H1 (cell line): ENCODE data around the gene POLR3GL. TPM values are rescaled to one million over a fixed set of nuclear protein-coding genes. Genes with fewer than 3 reads are reported as not detected.

Source experiments
- CTCF ChIA-PET: fragments of 300-600 bp; sonication (Branson Sonifier 250); formaldehyde crosslinking; loops from one replicate; lab custom pipeline; 2021; ENCODE audit not compliant: partially characterized antibody; lab: Charles Lee
- POLR2A ChIA-PET: fragments of 300-600 bp; sonication (Branson Sonifier 250); formaldehyde crosslinking; loops from one replicate; lab custom pipeline; 2021; ENCODE audit warnings: inconsistent platforms; ENCODE audit not compliant: partially characterized antibody; lab: Charles Lee
- DNase-seq, 2 experiments: peaks; one replicate each; pipeline versions ENCODE4 v3.0.0 to v3.0.0-alpha.2; 2010 to 2022; ENCODE audit warnings: low spot score in 2 of 2, low read depth in 1 of 2, mixed read lengths in 1 of 2
- FAIRE-seq: peaks from 2 replicates; lab custom pipeline; 2011; peaks lifted over from hg19 to GRCh38; lab: Jason Lieb, UNC
- H2AFZ ChIP-seq: 2 replicates; pipeline ENCODE4 v1.8.1; 2012; ENCODE audit warnings: low read length, inconsistent platforms
- H2AK5ac ChIP-seq: 2 replicates; pipeline ENCODE4 v1.6.1; 2013; ENCODE audit warnings: low read depth, low read length
- H2BK120ac ChIP-seq: replicated peaks from 2 replicates; pipeline ENCODE3; 2013; ENCODE audit warnings: low read depth, low read length, inconsistent platforms
- H2BK12ac ChIP-seq: 2 replicates; pipeline ENCODE4 v1.6.1; 2013; ENCODE audit warnings: low read depth, low read length
- H2BK15ac ChIP-seq: 2 replicates; pipeline ENCODE4 v1.6.1; 2013; ENCODE audit warnings: low read length
- H2BK20ac ChIP-seq: 2 replicates; pipeline ENCODE4 v1.6.1; 2013; ENCODE audit warnings: low read length
- H2BK5ac ChIP-seq: 2 replicates; pipeline ENCODE4 v1.6.1; 2013; ENCODE audit warnings: low read depth, low read length
- H3K14ac ChIP-seq: 2 replicates; pipeline ENCODE4 v1.6.1; 2013; ENCODE audit warnings: inconsistent platforms; ENCODE audit not compliant: insufficient read length
- H3K18ac ChIP-seq: 2 replicates; pipeline ENCODE4 v1.6.1; 2013; ENCODE audit warnings: low read length; ENCODE audit errors: extremely low read depth
- H3K23ac ChIP-seq: 2 replicates; pipeline ENCODE4 v1.6.1; 2013; ENCODE audit warnings: inconsistent platforms; ENCODE audit not compliant: insufficient read length
- H3K23me2 ChIP-seq: 2 replicates; pipeline ENCODE4 v1.6.1; 2013; ENCODE audit warnings: low read depth, low read length
- H3K27ac ChIP-seq: 2 replicates; pipeline ENCODE4 v1.6.1; 2011; ENCODE audit warnings: low read depth, low read length, inconsistent platforms
- H3K27me3 ChIP-seq, 4 experiments: replicated peaks in 1 of 4; 1 replicate in 1 of 4; 2 replicates in 3 of 4; pipeline versions ENCODE4 v1.6.1 to v1.8.1; 2011 to 2013; ENCODE audit warnings: low read length in 3 of 4, mild to moderate bottlenecking in 3 of 4, inconsistent platforms in 2 of 4, mixed read lengths in 2 of 4, moderate library complexity in 1 of 4; ENCODE audit not compliant: control insufficient read depth in 3 of 4, insufficient read depth in 3 of 4; ENCODE audit errors: extremely low read depth in 1 of 4
- H3K36me3 ChIP-seq, 4 experiments: 2 replicates each; pipeline versions ENCODE4 v1.6.1 to v1.8.1; 2011 to 2013; ENCODE audit warnings: mild to moderate bottlenecking in 4 of 4, low read length in 3 of 4, moderate library complexity in 2 of 4, control low read depth in 1 of 4, inconsistent platforms in 1 of 4; ENCODE audit not compliant: insufficient read depth in 4 of 4, control insufficient read depth in 2 of 4
- H3K4ac ChIP-seq: replicated peaks from 2 replicates; pipeline ENCODE3; 2013; ENCODE audit warnings: low read length, low read depth, mixed read lengths, inconsistent platforms; ENCODE audit not compliant: insufficient read length
- H3K4me1 ChIP-seq, 4 experiments: replicated peaks in 1 of 4; 1 replicate in 1 of 4; 2 replicates in 3 of 4; pipeline versions ENCODE4 v1.6.1 to v1.8.1; 2011 to 2013; ENCODE audit warnings: low read length in 3 of 4, inconsistent platforms in 2 of 4, mixed read lengths in 1 of 4; ENCODE audit not compliant: insufficient read depth in 4 of 4, control insufficient read depth in 3 of 4
- H3K4me2 ChIP-seq, 2 experiments: 2 replicates each; pipeline versions ENCODE4 v1.6.1 to v1.8.1; 2011 to 2013; ENCODE audit warnings: low read depth in 2 of 2, low read length in 2 of 2, control low read depth in 1 of 2, inconsistent platforms in 1 of 2, mild to moderate bottlenecking in 1 of 2; ENCODE audit not compliant: insufficient read depth in 1 of 2
- H3K4me3 ChIP-seq, 4 experiments: fragments of 200-600, 300-600 bp in 1 of 4; sonication (generic), shearing (Covaris generic), sonication (Bioruptor Twin) in 1 of 4; 2 replicates each; pipeline versions ENCODE4 v1.5.1 to v1.8.1; 2011 to 2016; ENCODE audit warnings: low read length in 4 of 4, low read depth in 3 of 4, control low read depth in 2 of 4, inconsistent platforms in 2 of 4, mild to moderate bottlenecking in 2 of 4, mixed read lengths in 1 of 4, moderate library complexity in 1 of 4; ENCODE audit not compliant: insufficient read depth in 2 of 4; ENCODE audit errors: extremely low read depth in 1 of 4
- H3K56ac ChIP-seq: replicated peaks from 2 replicates; pipeline ENCODE3; 2013; ENCODE audit warnings: low read depth, mild to moderate bottlenecking, mixed read lengths, low read length, inconsistent platforms; ENCODE audit not compliant: insufficient read length
- H3K79me1 ChIP-seq: 2 replicates; pipeline ENCODE4 v1.6.1; 2013; ENCODE audit warnings: low read depth, low read length, control low read depth
- H3K79me2 ChIP-seq, 2 experiments: 2 replicates each; pipeline versions ENCODE4 v1.6.1 to v1.8.1; 2012 to 2013; ENCODE audit warnings: low read length in 2 of 2, mild to moderate bottlenecking in 2 of 2, inconsistent platforms in 1 of 2; ENCODE audit not compliant: insufficient read depth in 2 of 2, control insufficient read depth in 1 of 2
- H3K9ac ChIP-seq, 4 experiments: replicated peaks in 1 of 4; 1 replicate in 1 of 4; 2 replicates in 3 of 4; pipeline versions ENCODE4 v1.6.1 to v1.8.1; 2011 to 2013; ENCODE audit warnings: low read depth in 3 of 4, low read length in 3 of 4, control low read depth in 2 of 4, mild to moderate bottlenecking in 2 of 4, moderate library complexity in 2 of 4, inconsistent platforms in 1 of 4; ENCODE audit errors: extremely low read depth in 1 of 4
- H3K9me3 ChIP-seq, 2 experiments: 2 replicates each; pipeline versions ENCODE4 v1.6.1 to v1.8.1; 2012 to 2013; ENCODE audit warnings: mild to moderate bottlenecking in 2 of 2, moderate library complexity in 2 of 2, control low read depth in 1 of 2, inconsistent platforms in 1 of 2, low read depth in 1 of 2, low read length in 1 of 2, mixed read lengths in 1 of 2; ENCODE audit not compliant: insufficient read depth in 2 of 2
- H4K20me1 ChIP-seq, 2 experiments: replicated peaks in 1 of 2; 2 replicates each; pipeline versions ENCODE3 to v1.8.1; 2011 to 2013; ENCODE audit warnings: inconsistent platforms in 2 of 2, low read length in 2 of 2, mild to moderate bottlenecking in 1 of 2; ENCODE audit not compliant: insufficient read depth in 2 of 2, control insufficient read depth in 1 of 2
- H4K5ac ChIP-seq: 2 replicates; pipeline ENCODE4 v1.6.1; 2013; ENCODE audit warnings: low read length, low read depth, mixed read lengths, inconsistent platforms; ENCODE audit not compliant: insufficient read length
- H4K8ac ChIP-seq: 2 replicates; pipeline ENCODE4 v1.8.0; 2013; ENCODE audit warnings: mild to moderate bottlenecking, moderate library complexity, low read length, inconsistent platforms; ENCODE audit not compliant: insufficient read depth; ENCODE audit errors: extremely low read depth
- H4K91ac ChIP-seq: replicated peaks from 2 replicates; pipeline ENCODE3; 2013; ENCODE audit warnings: low read length, mixed read lengths, inconsistent platforms; ENCODE audit not compliant: insufficient read length
- CHD2 ChIP-seq: IDR thresholded peaks from 2 replicates; pipeline ENCODE4 v1.6.1; 2012; ENCODE audit warnings: low read length, improper control_type of control experiment
- CTCF ChIP-seq, 3 experiments: IDR thresholded peaks; 1 replicate in 2 of 3; 2 replicates in 1 of 3; pipeline versions ENCODE4 v1.5.1 to v1.6.1; 2011; ENCODE audit warnings: low read length in 3 of 3, mild to moderate bottlenecking in 3 of 3, inconsistent platforms in 2 of 3, low read depth in 1 of 3, moderate library complexity in 1 of 3; ENCODE audit not compliant: insufficient read depth in 1 of 3; ENCODE audit errors: control extremely low read depth in 1 of 3
- JUN ChIP-seq: IDR thresholded peaks from 2 replicates; pipeline ENCODE4 v1.6.1; 2011; ENCODE audit warnings: low read depth, mild to moderate bottlenecking, improper control_type of control experiment, low read length
- KDM5A ChIP-seq: fragments of 200-600 bp; IDR thresholded peaks from 2 replicates; pipeline ENCODE4 v1.7.1; 2012; ENCODE audit warnings: mild to moderate bottlenecking, low read length, inconsistent platforms, mixed read lengths
- RXRA ChIP-seq: IDR thresholded peaks from 2 replicates; pipeline ENCODE4 v1.6.1; 2011; ENCODE audit warnings: low read depth, mild to moderate bottlenecking, low read length, moderate library complexity; ENCODE audit not compliant: insufficient read depth
- TAF7 ChIP-seq: optimal IDR thresholded peaks from 2 replicates; pipeline ENCODE3; 2011; ENCODE audit warnings: low read depth, mild to moderate bottlenecking, inconsistent platforms, low read length, moderate library complexity, borderline replicate concordance
- TBP ChIP-seq: IDR thresholded peaks from 2 replicates; pipeline ENCODE4 v1.6.1; 2011; ENCODE audit warnings: low read depth, low read length, improper control_type of control experiment
- YY1 ChIP-seq: IDR thresholded peaks from 2 replicates; pipeline ENCODE4 v1.6.1; 2011; ENCODE audit warnings: low read depth, mild to moderate bottlenecking, low read length
- WGBS, 2 experiments: shearing (Covaris generic) in 1 of 2; methylation state at CpG; one replicate each; pipeline versions ENCODE4 v1.1.6 to v1.1.7; 2013 to 2015; ENCODE audit warnings: low lambda C conversion rate in 2 of 2, mixed read lengths in 2 of 2, inconsistent platforms in 1 of 2, low coverage in 1 of 2, missing lambda C conversion rate in 1 of 2; ENCODE audit not compliant: insufficient replicate concordance in 2 of 2, insufficient coverage in 1 of 2, insufficient read length in 1 of 2; ENCODE audit errors: extremely low coverage in 1 of 2, missing lambda C conversion rate in 1 of 2; 5-methylcytosine and 5-hydroxymethylcytosine counted together
- polyA plus RNA-seq, 7 experiments: library from polyadenylated mRNA; depleted of rRNA in 3 of 7; stranded (reverse) in 5 of 7; unstranded in 2 of 7; fragments of >200 nt in 5 of 7; fragments of 200-250 nt in 2 of 7; gene quantifications; 1 replicate in 5 of 7; 2 replicates in 1 of 7; 4 replicates in 1 of 7; pipeline versions ENCODE4 v1.2.1 to v1.2.3, GENCODE V29; 2011 to 2013; ENCODE audit warnings: missing spikeins in 2 of 7, mixed read lengths in 2 of 7
- total RNA-seq: library from RNA; stranded (reverse); fragmentation: NEBNext Ultra II Directional; extraction: Animal tissue kit (Norgen Biotek cat#: 25700); gene quantifications from 2 replicates; pipeline ENCODE4 v1.2.1, GENCODE V29; 2021

Gene POLR3GL
- total and polyA plus RNA-seq, 2 of the 8 experiments (the other 6 are each of a cell fraction or from before 2014, with no cell fraction given) = 3.1 to 3.9 TPM

GRCh38 chr1:145927063-145927886 lies 37.2 kb upstream of the POLR3GL start, which contains the start of gene RBM8A:
Gene RBM8A (minus strand): TSS chr1:145927484. CDS start chr1:145927426, 58 bp downstream.
- no peak within 1 kb of the TSS for H2AFZ ChIP-seq
- TF ChIP-seq JUN (no peak), YY1 (peak; percentile 98), TBP (peak; percentile 84), TAF7 (peak; percentile 35), CTCF (IDR thresholded peaks at IDR 0.05; ENCODE audit: control extremely low read depth in 1 of 3, insufficient read depth in 1 of 3, low read depth in 1 of 3, low read length in 3 of 3) (peak; percentile 27 to 61 (median 47); a peak in 3 of 4 replicates), KDM5A (peak; percentile 87), RXRA (no peak), CHD2 (peak; percentile 74)

More at GRCh38 chr1:145927063-145927886, 37.2 kb upstream of the POLR3GL start, which contains the start of gene RBM8A:
- H3K27ac ChIP-seq = peak within 1 kb of the TSS; percentile 90
- no peak within 1 kb of the TSS for H3K23ac ChIP-seq
- peaks cover 0 to 14% of the 10 kb centered on the region in 2 experiments; a peak in 2 of 4 replicates for H3K79me2 ChIP-seq
- H3K4me3 ChIP-seq = peak within 1 kb of the TSS; percentile 81 to 97 (median 92)
- H3K79me1 ChIP-seq = no peaks in the 10 kb centered on the region
- no peak within 1 kb of the TSS for H3K14ac ChIP-seq
- 1% methylated on average over 41 of the region's 41 CpGs; no CpG with 5 or more reads in 1 of the 2 experiments for WGBS, 2 experiments
- peak within 1 kb of the TSS; percentile 95; the same call in 1 of the 2 replicates for H4K8ac ChIP-seq
- peaks cover 3 to 14% (median 9%) of the 10 kb centered on the region in 4 experiments; a peak in 6 of 8 replicates for H3K36me3 ChIP-seq
- peak within 1 kb of the TSS; percentile 60; the same call in 1 of the 2 replicates for H2BK12ac ChIP-seq
- CTCF ChIA-PET = interaction anchor here (0.7 to 2.2 kb wide), 16 partner anchors 8 to 85 kb away, joined by 3 to 18 read pairs (median 4); partner anchors contain the start of genes ANKRD34A, ITGA10, LIX1L and PEX11B
- POLR2A ChIA-PET = interaction anchor here (0.7 to 2.4 kb wide), 34 partner anchors 9 to 125 kb away, joined by 3 to 35 read pairs (median 4); partner anchors contain the start of genes ANKRD34A, ITGA10, LIX1L and NUDT17
- H3K4ac ChIP-seq = peak within 1 kb of the TSS; percentile 19
- peak within 1 kb of the TSS; percentile 95 for H2BK5ac ChIP-seq
- no peaks in the 10 kb centered on the region for H3K9me3 ChIP-seq
- H3K27me3 ChIP-seq = no peaks in the 10 kb centered on the region
- peak within 1 kb of the TSS; percentile 24 for H4K5ac ChIP-seq
- no peak within 1 kb of the TSS for H2BK20ac ChIP-seq
- peak within 1 kb of the TSS; percentile 74 to 77 for H3K4me2 ChIP-seq
- H3K23me2 ChIP-seq = peaks cover 4% of the 10 kb centered on the region; the same call in 1 of the 2 replicates
- peak within 1 kb of the TSS; percentile 2 for H3K56ac ChIP-seq
- peak within 1 kb of the TSS; percentile 90; the same call in 1 of the 2 replicates for H3K18ac ChIP-seq
- H2BK15ac ChIP-seq = no peak within 1 kb of the TSS
- H4K20me1 ChIP-seq = no peaks in the 10 kb centered on the region
- FAIRE-seq (peak; percentile 48), DNase-seq (peak; percentile 85 to 91)
- H2BK120ac ChIP-seq = no peak within 1 kb of the TSS
- H3K9ac ChIP-seq = peak within 1 kb of the TSS; percentile 71 to 98 (median 86)
- H2AK5ac ChIP-seq = peak within 1 kb of the TSS; percentile 4; the same call in 1 of the 2 replicates
- H3K4me1 ChIP-seq = peaks cover 0 to 4% (median 2%) of the 10 kb centered on the region in 4 experiments; a peak in 4 of 7 replicates
- peak within 1 kb of the TSS; percentile 22 for H4K91ac ChIP-seq
